OCI-LY7 (cell line): ENCODE results near the gene PLEK. TPM values are rescaled to one million over a fixed set of nuclear protein-coding genes. Genes with fewer than 3 reads are reported as not detected.

Experiments
- BruUV-seq: library from RNA; stranded (reverse); fragments of 400-500 nt; replicated peaks from 2 replicates; lab custom pipeline; 2021; lab: Mats Ljungman, UMichigan
- CTCF ChIA-PET: fragments of 300-600 bp; sonication (Branson Sonifier 250); formaldehyde crosslinking; loops from one replicate; lab custom pipeline; 2022; ENCODE audit warnings: antibody characterized with exemption; ENCODE audit not compliant: unreplicated experiment; lab: Charles Lee
- POLR2A ChIA-PET: fragments of 300-600 bp; sonication (Branson Sonifier 250); formaldehyde crosslinking; loops from one replicate; lab custom pipeline; 2022; ENCODE audit warnings: antibody characterized with exemption; lab: Charles Lee
- DNase-seq: peaks from one replicate; pipeline ENCODE4 v3.0.0-alpha.2; 2015; ENCODE audit warnings: low spot score
- H2AFZ ChIP-seq: fragments of 200-600 bp; sonication (generic), shearing (Covaris generic); 2 replicates; pipeline ENCODE4 v1.6.1; 2014; ENCODE audit warnings: mild to moderate bottlenecking, antibody characterized with exemption, low read length, moderate library complexity
- H3K27ac ChIP-seq: fragments of 200-600 bp; sonication (generic); 2 replicates; pipeline ENCODE4 v1.5.1; 2014; ENCODE audit warnings: mixed run types, low read depth, mild to moderate bottlenecking, moderate library complexity, low read length, inconsistent platforms; ENCODE audit not compliant: poor library complexity, severe bottlenecking
- H3K36me3 ChIP-seq: fragments of 200-600 bp; sonication (generic); 2 replicates; pipeline ENCODE4 v1.6.1; 2014; ENCODE audit warnings: mild to moderate bottlenecking, antibody characterized with exemption, low read length, moderate library complexity, mixed read lengths; ENCODE audit not compliant: insufficient read depth
- H3K4me1 ChIP-seq: fragments of 200-600 bp; sonication (generic); 2 replicates; pipeline ENCODE4 v1.5.1; 2014; ENCODE audit warnings: mild to moderate bottlenecking, low read length; ENCODE audit not compliant: insufficient read depth, poor library complexity, severe bottlenecking
- H3K4me2 ChIP-seq: fragments of 200-600 bp; sonication (generic); 2 replicates; pipeline ENCODE4 v1.6.1; 2014; ENCODE audit warnings: mild to moderate bottlenecking, low read length
- H3K4me3 ChIP-seq: fragments of 200-600 bp; sonication (generic); 2 replicates; pipeline ENCODE4 v1.5.1; 2014; ENCODE audit warnings: mild to moderate bottlenecking, low read depth, low read length; ENCODE audit not compliant: poor library complexity, severe bottlenecking
- H3K79me2 ChIP-seq: fragments of 200-600 bp; sonication (generic); 2 replicates; pipeline ENCODE4 v1.6.1; 2016; ENCODE audit warnings: low read depth, mild to moderate bottlenecking, low read length, moderate library complexity, mixed read lengths; ENCODE audit not compliant: insufficient read depth
- H3K9me2 ChIP-seq: fragments of 200-600 bp; sonication (generic); 2 replicates; pipeline ENCODE4 v1.6.1; 2016; ENCODE audit warnings: mild to moderate bottlenecking, low read length, mixed read lengths; ENCODE audit not compliant: insufficient read depth
- H3K9me3 ChIP-seq: fragments of 200-600 bp; sonication (generic); 2 replicates; pipeline ENCODE4 v1.6.1; 2014; ENCODE audit warnings: mild to moderate bottlenecking, mixed run types, low read length, mixed read lengths
- H4K20me1 ChIP-seq: fragments of 200-600 bp; sonication (generic); 2 replicates; pipeline ENCODE4 v1.6.1; 2014; ENCODE audit warnings: mild to moderate bottlenecking, antibody characterized with exemption, low read length, moderate library complexity, mixed read lengths; ENCODE audit not compliant: insufficient read depth
- CTCF ChIP-seq: fragments of 200-600 bp; sonication (generic); conservative IDR thresholded peaks from 2 replicates; pipeline ENCODE4 v1.5.1; 2014; ENCODE audit warnings: mild to moderate bottlenecking, antibody characterized with exemption, low read length, moderate library complexity, mixed read lengths
- EZH2phosphoT487 ChIP-seq: fragments of 200-600 bp; sonication (generic); IDR thresholded peaks from 2 replicates; pipeline ENCODE4 v1.6.1; 2018; ENCODE audit warnings: low read depth, borderline replicate concordance, mild to moderate bottlenecking, mixed run types, antibody characterized with exemption, low read length, moderate library complexity, mixed read lengths
- intact Hi-C: fragments of 100-400 bp; cut with micrococcal nuclease; formaldehyde crosslinking; loops from one replicate; pipeline ENCODE4 v1.10.0; 2022; ENCODE audit not compliant: unreplicated experiment
- total RNA-seq, 2 experiments: library from RNA; depleted of rRNA in 1 of 2; stranded (reverse); fragments of >200 nt in 1 of 2; shearing (Covaris generic) in 1 of 2; gene quantifications; 2 replicates each; pipeline ENCODE4 v1.2.3, GENCODE V29; 2014 to 2022

The PLEK gene
- total RNA-seq, 2 experiments from 2014 or later: 20.8 to 80.6 TPM

- no TSS peak for BruUV-seq
- H3K4me1 ChIP-seq: peaks cover 67% of the 10 kb centered on the region
- POLR2A ChIA-PET: interaction anchor here (0.5 to 7.6 kb wide), 8 partner anchors 10 to 1821 kb away, joined by 3 to 103 read pairs (median 5); no protein-coding TSS in a partner anchor
- TF ChIP-seq CTCF (no peak), EZH2phosphoT487 (no peak)
- H3K9me3 ChIP-seq: no peaks in the 10 kb centered on the region
- H3K4me2 ChIP-seq: peak overlapping the region; percentile 62
- H3K27ac ChIP-seq: peak overlapping the region; percentile 88
- no peaks in the 10 kb centered on the region for H3K36me3 ChIP-seq
- H3K9me2 ChIP-seq: no peaks in the 10 kb centered on the region
- no peaks in the 10 kb centered on the region for H3K79me2 ChIP-seq
- CTCF ChIA-PET: no interaction called here
- no peaks in the 10 kb centered on the region for H4K20me1 ChIP-seq
- intact Hi-C loops: loop anchor here (2.0 kb wide), 1 partner anchor 40 kb away; no protein-coding TSS in a partner anchor
- no peak for DNase-seq
- peak overlapping the region; percentile 93; the same call in 1 of the 2 replicates for H2AFZ ChIP-seq
- peak overlapping the region; percentile 34 for H3K4me3 ChIP-seq
These were observed 61.4 kb downstream of the PLEK start for GRCh38 chr2:68426446-68426845.

- no peaks in the 10 kb centered on the region for H3K79me2 ChIP-seq
- intact Hi-C loops: loop anchor here (1.0 to 2.0 kb wide), 2 partner anchors 40 to 65 kb away; no protein-coding TSS in a partner anchor
- H3K36me3 ChIP-seq: no peaks in the 10 kb centered on the region; the same call in 1 of the 2 replicates
- POLR2A ChIA-PET: interaction anchor here (0.5 to 7.6 kb wide), 8 partner anchors 9 to 220 kb away, joined by 4 to 103 read pairs (median 6); no protein-coding TSS in a partner anchor
- BruUV-seq: TSS peak; percentile 92
- CTCF ChIA-PET: no interaction called here
- H4K20me1 ChIP-seq: no peaks in the 10 kb centered on the region
- peak overlapping the region; percentile 93 for H2AFZ ChIP-seq
- peak; percentile 72 for DNase-seq
- H3K4me1 ChIP-seq: peaks cover 64% of the 10 kb centered on the region
- H3K27ac ChIP-seq: peak overlapping the region; percentile 88
- peak overlapping the region; percentile 34 for H3K4me3 ChIP-seq
- H3K4me2 ChIP-seq: peak overlapping the region; percentile 62
- no peaks in the 10 kb centered on the region for H3K9me3 ChIP-seq
- H3K9me2 ChIP-seq: no peaks in the 10 kb centered on the region
- TF ChIP-seq CTCF (no peak), EZH2phosphoT487 (no peak)
These were observed 61.9 kb downstream of the PLEK start for GRCh38 chr2:68426848-68427579.
